Testis (tissue), 3 donors: ENCODE measurements around the gene CMTR1. TPM values are rescaled to one million over a fixed set of nuclear protein-coding genes. Genes with fewer than 3 reads are reported as not detected.

Source experiments
- DNase-seq: peaks from one replicate; pipeline ENCODE4 v3.0.0-alpha.2; 2019
- H3K27ac ChIP-seq, 2 donors: fragments of 200-600 bp; sonication (generic); one replicate each; pipeline ENCODE4 v1.5.1; 2019
- H3K27me3 ChIP-seq: fragments of 200-600 bp; sonication (generic); one replicate; pipeline ENCODE4 v1.5.1; 2019
- H3K36me3 ChIP-seq: fragments of 200-600 bp; sonication (generic); one replicate; pipeline ENCODE4 v1.5.1; 2017; ENCODE audit warnings: low read depth; ENCODE audit errors: missing control alignments
- H3K4me1 ChIP-seq: fragments of 200-600 bp; sonication (generic); one replicate; pipeline ENCODE4 v1.5.1; 2019
- H3K4me3 ChIP-seq, 2 donors: fragments of 200-600 bp; sonication (generic); one replicate each; pipeline ENCODE4 v1.5.1; 2017 to 2019
- H3K9me3 ChIP-seq: fragments of 200-600 bp; sonication (generic); one replicate; pipeline ENCODE4 v1.5.1; 2017
- CTCF ChIP-seq, 3 experiments: fragments of 450-650 bp in 2 of 3; fragments of 200-600 bp in 1 of 3; sonication (generic) in 1 of 3; IDR thresholded peaks; one replicate each; pipeline ENCODE4 v1.5.1; 2016 to 2019; ENCODE audit warnings: antibody characterized with exemption in 3 of 3, mild to moderate bottlenecking in 2 of 3, moderate library complexity in 1 of 3
- POLR2A ChIP-seq: fragments of 450-650 bp; IDR thresholded peaks from one replicate; pipeline ENCODE4 v1.6.1; 2017; ENCODE audit warnings: antibody characterized with exemption, mild to moderate bottlenecking, moderate library complexity
- WGBS, 2 donors: methylation state at CpG; one replicate each; pipeline ENCODE4 v1.1.5; 2018; 5-methylcytosine and 5-hydroxymethylcytosine counted together
- intact Hi-C: fragments of 100-400 bp; cut with DNase I; formaldehyde crosslinking; loops from one replicate; pipeline ENCODE4 v1.15.1; 2023; ENCODE audit warnings: low total_unique reads
- polyA plus RNA-seq: library from polyadenylated mRNA; stranded (reverse); fragments of 350-450 nt; fragmentation: Illumina TruSeq; extraction: RNeasy Lipid Tissue Mini Kit (QIAGEN cat#74804); gene quantifications from one replicate; pipeline ENCODE4 v1.2.3, GENCODE V29; 2014; ENCODE audit warnings: low read depth, low replicate concordance; ENCODE audit not compliant: insufficient read depth
- total RNA-seq, 2 donors: library from RNA; depleted of rRNA; stranded (reverse); fragments of >200 nt; gene quantifications; one replicate each; pipeline ENCODE4 v1.2.3, GENCODE V29; 2016

CMTR1 gene
- total and polyA plus RNA-seq, 3 donors from 2014 or later, result 123 to 234 (median 231) TPM

- H3K27ac ChIP-seq, result no peak overlapping the region
- intact Hi-C loops, result no loop called here
- DNase-seq, result no peak
- 63 to 72% methylated on average over 8 to 9 of the region's 9 CpGs for WGBS, 2 donors
- no peaks in the 10 kb centered on the region for H3K36me3 ChIP-seq
- H3K4me3 ChIP-seq, result no peak overlapping the region
- no peaks in the 10 kb centered on the region for H3K27me3 ChIP-seq
- peaks cover 29% of the 10 kb centered on the region for H3K4me1 ChIP-seq
- no peak for TF ChIP-seq CTCF (IDR thresholded peaks at IDR 0.05)
- H3K9me3 ChIP-seq, result no peaks in the 10 kb centered on the region
Observed at GRCh38 chr6:37487591-37488380, 54.8 kb downstream of the CMTR1 start.

GRCh38 chr6:37488476-37488875, 55.5 kb downstream of the CMTR1 start:
- Histone ChIP-seq H3K4me1 (peaks cover 33% of the 10 kb centered on the region), H3K27me3 (no peaks in the 10 kb centered on the region), H3K27ac (no peak overlapping the region), H3K36me3 (no peaks in the 10 kb centered on the region), H3K9me3 (no peaks in the 10 kb centered on the region), H3K4me3 (no peak overlapping the region)
- intact Hi-C loops, result no loop called here
- DNase-seq, result no peak
- TF ChIP-seq POLR2A, result no peak
- TF ChIP-seq CTCF (IDR thresholded peaks at IDR 0.05), result no peak
- WGBS, 2 donors, result 40 to 90% methylated on average over 1 of the region's 1 CpG

- Histone ChIP-seq H3K9me3 (no peaks in the 10 kb centered on the region), H3K4me1 (peaks cover 34% of the 10 kb centered on the region), H3K36me3 (no peaks in the 10 kb centered on the region), H3K4me3 (no peak overlapping the region), H3K27me3 (no peaks in the 10 kb centered on the region), H3K27ac (no peak overlapping the region)
- peak; percentile 56 for DNase-seq
- TF ChIP-seq POLR2A (no peak), CTCF (IDR thresholded peaks at IDR 0.05) (no peak)
- intact Hi-C loops, result no loop called here
- WGBS, 2 donors, result 49 to 60% methylated on average over 10 of the region's 10 CpGs
Observed at GRCh38 chr6:37489697-37490336, 56.8 kb downstream of the CMTR1 start.

- Histone ChIP-seq H3K27me3 (no peaks in the 10 kb centered on the region), H3K4me3 (no peak overlapping the region), H3K36me3 (no peaks in the 10 kb centered on the region), H3K27ac (no peak overlapping the region), H3K9me3 (no peaks in the 10 kb centered on the region), H3K4me1 (peaks cover 34% of the 10 kb centered on the region)
- intact Hi-C loops, result no loop called here
- TF ChIP-seq POLR2A (no peak), CTCF (IDR thresholded peaks at IDR 0.05) (no peak)
- 70 to 71% methylated on average over 6 to 9 of the region's 9 CpGs for WGBS, 2 donors
- DNase-seq, result no peak
Observed at GRCh38 chr6:37490536-37491170, 57.6 kb downstream of the CMTR1 start.
